Activated CD4-positive, alpha-beta T cell treated with anti-CD3 and anti-CD28 coated beads, Interleukin-2, amount 50 U/mL, for 24 hours (primary cell): Measurements from ENCODE around the gene EMC10.
A peak's percentile ranks its signal among the peaks of the same experiment; 100 is the strongest.

Source experiments
- DNase-seq, 2 donors: peaks; one replicate each; pipeline ENCODE4 v3.0.0-alpha.2; 2020; ENCODE audit warnings: low read depth in 1 of 2, low spot score in 1 of 2

Gene EMC10

GRCh38 chr19:50477751-50478515, 1.6 kb downstream of the EMC10 start:
- no peak for DNase-seq

- DNase-seq, result no peak
These were observed 2.8 kb downstream of the EMC10 start for GRCh38 chr19:50478901-50479715.

GRCh38 chr19:50479761-50480251, 3.5 kb downstream of the EMC10 start:
- DNase-seq, result no peak

GRCh38 chr19:50480281-50481111, 4.2 kb downstream of the EMC10 start:
- no peak for DNase-seq

GRCh38 chr19:50481351-50482149, 5.2 kb downstream of the EMC10 start:
- no peak for DNase-seq

GRCh38 chr19:50482271-50482855, 6.1 kb downstream of the EMC10 start:
- DNase-seq, result no peak

- DNase-seq, result no peak
These were observed 6.6 kb downstream of the EMC10 start for GRCh38 chr19:50482916-50483315.

GRCh38 chr19:50485284-50485955, 9.1 kb downstream of the EMC10 start:
- DNase-seq, result no peak

- peak; percentile 36 to 53 for DNase-seq
These were observed 10.7 kb downstream of the EMC10 start for GRCh38 chr19:50486823-50487515.

GRCh38 chr19:50488389-50489194, 12.3 kb downstream of the EMC10 start:
- no peak for DNase-seq

- no peak for DNase-seq
These were observed 13.2 kb downstream of the EMC10 start for GRCh38 chr19:50489461-50490011.

- DNase-seq, result no peak
These were observed 14.1 kb downstream of the EMC10 start for GRCh38 chr19:50490411-50490811.

- no peak for DNase-seq
These were observed 14.7 kb downstream of the EMC10 start for GRCh38 chr19:50490991-50491472.

GRCh38 chr19:50492303-50493052, 16.2 kb downstream of the EMC10 start:
- peak in 1 of 2 donors; percentile 21 for DNase-seq

- no peak for DNase-seq
These were observed 16.9 kb downstream of the EMC10 start for GRCh38 chr19:50493171-50493570.

GRCh38 chr19:50494186-50495019, 18.1 kb downstream of the EMC10 start:
- DNase-seq, result no peak
